ENCODE measurements around the gene ESAM. TPM values are rescaled to one million over a fixed set of nuclear protein-coding genes. Genes with fewer than 3 reads are reported as not detected.

ESAM gene
- polyA plus RNA-seq, 3 donors = 60.6 to 73.8 (median 68.2) TPM

GRCh38 chr11:124737638-124738305 is 24.3 kb downstream of the ESAM start:
- DNase-seq (ENCODE audit: low read depth in 3 of 3, low spot score in 2 of 3) = no peak

- DNase-seq (ENCODE audit: low read depth in 3 of 3, low spot score in 2 of 3) = no peak
Measured at GRCh38 chr11:124736736-124737135, 25.4 kb downstream of the ESAM start.

- no peak for DNase-seq (ENCODE audit: low read depth in 3 of 3, low spot score in 2 of 3)
Measured at GRCh38 chr11:124732230-124732629, 29.9 kb downstream of the ESAM start.

- DNase-seq (ENCODE audit: low read depth in 3 of 3, low spot score in 2 of 3) = no peak
Measured at GRCh38 chr11:124729571-124729970, 32.5 kb downstream of the ESAM start.

- no peak for DNase-seq (ENCODE audit: low read depth in 3 of 3, low spot score in 2 of 3)
Measured at GRCh38 chr11:124728134-124728533, 34.0 kb downstream of the ESAM start.

- DNase-seq (ENCODE audit: low read depth in 3 of 3, low spot score in 2 of 3) = no peak
Measured at GRCh38 chr11:124727474-124727873, 34.6 kb downstream of the ESAM start.

- DNase-seq (ENCODE audit: low read depth in 3 of 3, low spot score in 2 of 3) = no peak
Measured at GRCh38 chr11:124725719-124726105, 36.4 kb downstream of the ESAM start.

GRCh38 chr11:124724979-124725718 is 36.9 kb downstream of the ESAM start:
- DNase-seq (ENCODE audit: low read depth in 3 of 3, low spot score in 2 of 3) = no peak

- no peak for DNase-seq (ENCODE audit: low read depth in 3 of 3, low spot score in 2 of 3)
Measured at GRCh38 chr11:124722176-124722575, 39.9 kb downstream of the ESAM start.

GRCh38 chr11:124719534-124719933 is 42.6 kb downstream of the ESAM start:
- no peak for DNase-seq (ENCODE audit: low read depth in 3 of 3, low spot score in 2 of 3)

GRCh38 chr11:124718801-124719200 is 43.3 kb downstream of the ESAM start:
- no peak for DNase-seq (ENCODE audit: low read depth in 3 of 3, low spot score in 2 of 3)

GRCh38 chr11:124717786-124718651 is 44.1 kb downstream of the ESAM start:
- no peak for DNase-seq (ENCODE audit: low read depth in 3 of 3, low spot score in 2 of 3)

- no peak for DNase-seq (ENCODE audit: low read depth in 3 of 3, low spot score in 2 of 3)
Measured at GRCh38 chr11:124717421-124717785, 44.7 kb downstream of the ESAM start.

- no peak for DNase-seq (ENCODE audit: low read depth in 3 of 3, low spot score in 2 of 3)
Measured at GRCh38 chr11:124716591-124716990, 45.5 kb downstream of the ESAM start.

GRCh38 chr11:124712392-124712791 is 49.7 kb downstream of the ESAM start:
- no peak for DNase-seq (ENCODE audit: low read depth in 3 of 3, low spot score in 2 of 3)

- no peak for DNase-seq (ENCODE audit: low read depth in 3 of 3, low spot score in 2 of 3)
Measured at GRCh38 chr11:124707829-124708228, 54.3 kb downstream of the ESAM start.

Other genes starting within 250 kb of the ESAM start
- not detected for gene OR8B12, start 218.6 kb downstream of the ESAM start, polyA plus RNA-seq (ENCODE audit: insufficient read length in 3 of 3)
- under 1 TPM in 2 of 3 donors, not detected in 1; 0.03 TPM for gene OR8A1, start 192.3 kb downstream of the ESAM start, polyA plus RNA-seq (ENCODE audit: insufficient read length in 3 of 3)
- gene PANX3, start 150.9 kb downstream of the ESAM start, polyA plus RNA-seq (ENCODE audit: insufficient read length in 3 of 3) = not detected
- gene TBRG1, start 139.4 kb downstream of the ESAM start, polyA plus RNA-seq (ENCODE audit: insufficient read length in 3 of 3) = 10 to 100 TPM; 27.0 to 27.2 (median 27.1) TPM
- gene SIAE, start 88.6 kb downstream of the ESAM start, polyA plus RNA-seq (ENCODE audit: insufficient read length in 3 of 3) = 10 to 100 TPM; 33.1 to 34.5 (median 33.7) TPM
- 10 to 100 TPM; 23.4 to 27.7 (median 25.3) TPM for gene SPA17, start 88.4 kb downstream of the ESAM start, polyA plus RNA-seq (ENCODE audit: insufficient read length in 3 of 3)
- gene NRGN, start 22.3 kb downstream of the ESAM start, polyA plus RNA-seq (ENCODE audit: insufficient read length in 3 of 3) = 10 to 100 TPM; 12.0 to 24.4 (median 15.3) TPM
- gene VSIG2, start 10.0 kb downstream of the ESAM start, polyA plus RNA-seq (ENCODE audit: insufficient read length in 3 of 3) = 1 to 10 TPM; 4.4 to 7.9 (median 5.8) TPM
- gene MSANTD2, start 38.1 kb upstream of the ESAM start, polyA plus RNA-seq (ENCODE audit: insufficient read length in 3 of 3) = 10 to 100 TPM; 24.3 to 25.7 (median 25.1) TPM
- 10 to 100 TPM; 13.5 to 17.4 (median 16.1) TPM for gene ROBO3, start 103.1 kb upstream of the ESAM start, polyA plus RNA-seq (ENCODE audit: insufficient read length in 3 of 3)
- gene ROBO4, start 135.6 kb upstream of the ESAM start, polyA plus RNA-seq (ENCODE audit: insufficient read length in 3 of 3) = 10 to 100 TPM; 16.0 to 17.2 (median 16.1) TPM
- gene HEPN1, start 157.0 kb upstream of the ESAM start, polyA plus RNA-seq (ENCODE audit: insufficient read length in 3 of 3) = 1 to 10 TPM in 2 of 3 donors, under 1 TPM in 1; 0.96 to 1.8 (median 1.2) TPM
- 1 to 10 TPM; 1.8 to 2.3 (median 2.3) TPM for gene HEPACAM, start 173.8 kb upstream of the ESAM start, polyA plus RNA-seq (ENCODE audit: insufficient read length in 3 of 3)
- 1 to 10 TPM; 3.7 to 4.4 (median 4.2) TPM for gene CCDC15, start 191.9 kb upstream of the ESAM start, polyA plus RNA-seq (ENCODE audit: insufficient read length in 3 of 3)